OCI-LY7 (cell line): ENCODE results near the gene C1orf116.

ENCODE experiments used
- CTCF ChIP-seq: fragments of 200-600 bp; sonication (generic); conservative IDR thresholded peaks from 2 replicates; pipeline ENCODE4 v1.5.1; 2014; ENCODE audit warnings: mild to moderate bottlenecking, antibody characterized with exemption, low read length, moderate library complexity, mixed read lengths
- EZH2phosphoT487 ChIP-seq: fragments of 200-600 bp; sonication (generic); IDR thresholded peaks from 2 replicates; pipeline ENCODE4 v1.6.1; 2018; ENCODE audit warnings: low read depth, borderline replicate concordance, mild to moderate bottlenecking, mixed run types, antibody characterized with exemption, low read length, moderate library complexity, mixed read lengths

DNA sequence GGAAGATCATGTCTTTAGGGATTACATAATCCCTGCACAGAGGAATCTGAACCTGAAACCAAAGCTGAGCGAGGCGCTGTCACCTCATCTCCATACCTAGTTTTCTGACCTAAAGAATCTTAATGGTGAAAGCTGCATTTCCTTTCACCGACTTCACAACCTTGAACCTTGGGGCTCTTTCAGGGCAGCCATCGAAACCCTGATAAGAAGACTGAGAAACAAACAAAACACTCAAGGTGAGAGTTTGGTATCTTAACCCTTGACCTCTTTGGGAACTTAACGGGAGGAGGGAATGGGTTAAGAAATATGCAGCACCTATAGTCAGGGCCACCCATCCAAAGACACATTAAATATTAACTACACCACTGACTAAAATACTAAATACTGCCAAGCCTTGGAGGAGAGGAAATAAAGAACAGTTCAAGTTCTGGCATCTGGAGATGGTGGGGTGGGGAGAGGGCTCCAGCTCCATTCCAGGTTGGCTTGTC, 2.0 kb downstream of the C1orf116 start:
- TF ChIP-seq CTCF = no peak
- no peak for TF ChIP-seq EZH2phosphoT487
